Activated B cell treated with CpG ODN at 0.5 μM for 24 hours (primary cell): ENCODE data around the gene GFOD2. TPM values are rescaled to one million over a fixed set of nuclear protein-coding genes. Genes with fewer than 3 reads are reported as not detected.

ENCODE experiments used
- ATAC-seq: fragments of 200-7000 bp; cut with Tn5 transposase; one replicate; pipeline ENCODE4 v1.10.0; 2021; ENCODE audit warnings: low read depth, mild to moderate bottlenecking, moderate library complexity
- CTCF ChIA-PET: fragments of 350-600 bp; sonication (Branson Sonifier 250); formaldehyde crosslinking; loops from one replicate; lab custom pipeline; 2021; ENCODE audit warnings: antibody characterized with exemption; lab: Charles Lee
- POLR2A ChIA-PET: fragments of 350-600 bp; sonication (Branson Sonifier 250); formaldehyde crosslinking; loops from one replicate; lab custom pipeline; 2021; ENCODE audit warnings: antibody characterized with exemption; lab: Charles Lee
- DNase-seq: peaks from one replicate; pipeline ENCODE4 v3.0.0; 2022
- H3K27ac Mint-ChIP-seq: one replicate; pipeline ENCODE4 v1.8.0; 2020; ENCODE audit warnings: mixed read lengths
- H3K27me3 Mint-ChIP-seq: one replicate; pipeline ENCODE4 v1.8.0; 2021; ENCODE audit warnings: mixed read lengths
- H3K36me3 Mint-ChIP-seq: one replicate; pipeline ENCODE4 v1.8.0; 2021; ENCODE audit warnings: low read depth, mixed read lengths
- H3K4me1 Mint-ChIP-seq: one replicate; pipeline ENCODE4 v1.8.0; 2021; ENCODE audit warnings: mixed read lengths
- H3K4me3 Mint-ChIP-seq: one replicate; pipeline ENCODE4 v1.8.0; 2020; ENCODE audit warnings: mild to moderate bottlenecking, mixed read lengths
- H3K9me3 Mint-ChIP-seq: one replicate; pipeline ENCODE4 v1.8.0; 2020; ENCODE audit warnings: mixed read lengths
- intact Hi-C: fragments of 100-400 bp; cut with micrococcal nuclease; formaldehyde crosslinking; loops from one replicate; pipeline ENCODE4 v1.15.1; 2024
- total RNA-seq: library from RNA; stranded (reverse); gene quantifications from 2 replicates; pipeline ENCODE4 v1.2.3, GENCODE V29; 2022
- TF ChIP-seq, protein P1 (sequence below): fragments of 200-600 bp; IDR thresholded peaks from one replicate; pipeline ENCODE4 v1.8.0; 2022; ENCODE audit warnings: antibody characterized with exemption, mild to moderate bottlenecking

Gene GFOD2
- total RNA-seq, 1 donor from 2014 or later = 12.6 TPM

DNA sequence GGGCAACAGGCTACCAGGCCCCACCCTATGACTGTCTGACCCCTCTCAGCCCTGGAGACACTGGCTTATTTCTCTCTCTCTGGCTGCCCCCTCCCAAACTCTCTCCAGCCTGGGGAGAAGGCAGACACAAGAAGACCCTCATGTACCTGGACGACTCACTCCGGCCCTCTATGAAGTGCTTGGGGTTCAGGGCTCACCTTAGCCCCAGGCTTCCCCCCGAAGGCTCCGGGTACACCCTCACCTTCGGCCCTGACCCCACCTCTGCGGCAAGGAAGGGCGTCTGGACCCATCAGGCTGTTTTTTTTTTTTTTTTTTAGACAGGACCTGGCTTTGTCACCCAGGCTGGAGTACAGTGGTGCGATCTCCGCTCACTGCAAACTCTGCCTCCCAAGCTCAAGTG, 75.1 kb downstream of the GFOD2 start:
- no peaks in the 10 kb centered on the region for H3K9me3 Mint-ChIP-seq
- H3K27me3 Mint-ChIP-seq = no peaks in the 10 kb centered on the region
- peaks cover 23% of the 10 kb centered on the region for H3K36me3 Mint-ChIP-seq
- DNase-seq = no peak
- ChIA-PET CTCF (interaction anchor here (0.9 to 4.5 kb wide), 18 partner anchors 14 to 164 kb away, joined by 3 to 113 read pairs (median 8); partner anchors contain the start of genes ACD, ATP6V0D1, C16orf86 and CTCF), POLR2A (interaction anchor here (0.9 to 4.9 kb wide), 11 partner anchors 15 to 155 kb away, joined by 3 to 58 read pairs (median 12); partner anchors contain the start of genes ACD, C16orf86, CTCF and ENKD1)
- H3K4me3 Mint-ChIP-seq = peak overlapping the region; percentile 60
- no peak for ATAC-seq
- TF ChIP-seq, protein P1, sequence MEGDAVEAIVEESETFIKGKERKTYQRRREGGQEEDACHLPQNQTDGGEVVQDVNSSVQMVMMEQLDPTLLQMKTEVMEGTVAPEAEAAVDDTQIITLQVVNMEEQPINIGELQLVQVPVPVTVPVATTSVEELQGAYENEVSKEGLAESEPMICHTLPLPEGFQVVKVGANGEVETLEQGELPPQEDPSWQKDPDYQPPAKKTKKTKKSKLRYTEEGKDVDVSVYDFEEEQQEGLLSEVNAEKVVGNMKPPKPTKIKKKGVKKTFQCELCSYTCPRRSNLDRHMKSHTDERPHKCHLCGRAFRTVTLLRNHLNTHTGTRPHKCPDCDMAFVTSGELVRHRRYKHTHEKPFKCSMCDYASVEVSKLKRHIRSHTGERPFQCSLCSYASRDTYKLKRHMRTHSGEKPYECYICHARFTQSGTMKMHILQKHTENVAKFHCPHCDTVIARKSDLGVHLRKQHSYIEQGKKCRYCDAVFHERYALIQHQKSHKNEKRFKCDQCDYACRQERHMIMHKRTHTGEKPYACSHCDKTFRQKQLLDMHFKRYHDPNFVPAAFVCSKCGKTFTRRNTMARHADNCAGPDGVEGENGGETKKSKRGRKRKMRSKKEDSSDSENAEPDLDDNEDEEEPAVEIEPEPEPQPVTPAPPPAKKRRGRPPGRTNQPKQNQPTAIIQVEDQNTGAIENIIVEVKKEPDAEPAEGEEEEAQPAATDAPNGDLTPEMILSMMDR = no peak
- intact Hi-C loops = loop anchor here (1.0 kb wide), 2 partner anchors 97 to 150 kb away; no protein-coding TSS in a partner anchor
- H3K27ac Mint-ChIP-seq = peak overlapping the region; percentile 82
- peaks cover 17% of the 10 kb centered on the region for H3K4me1 Mint-ChIP-seq

DNA sequence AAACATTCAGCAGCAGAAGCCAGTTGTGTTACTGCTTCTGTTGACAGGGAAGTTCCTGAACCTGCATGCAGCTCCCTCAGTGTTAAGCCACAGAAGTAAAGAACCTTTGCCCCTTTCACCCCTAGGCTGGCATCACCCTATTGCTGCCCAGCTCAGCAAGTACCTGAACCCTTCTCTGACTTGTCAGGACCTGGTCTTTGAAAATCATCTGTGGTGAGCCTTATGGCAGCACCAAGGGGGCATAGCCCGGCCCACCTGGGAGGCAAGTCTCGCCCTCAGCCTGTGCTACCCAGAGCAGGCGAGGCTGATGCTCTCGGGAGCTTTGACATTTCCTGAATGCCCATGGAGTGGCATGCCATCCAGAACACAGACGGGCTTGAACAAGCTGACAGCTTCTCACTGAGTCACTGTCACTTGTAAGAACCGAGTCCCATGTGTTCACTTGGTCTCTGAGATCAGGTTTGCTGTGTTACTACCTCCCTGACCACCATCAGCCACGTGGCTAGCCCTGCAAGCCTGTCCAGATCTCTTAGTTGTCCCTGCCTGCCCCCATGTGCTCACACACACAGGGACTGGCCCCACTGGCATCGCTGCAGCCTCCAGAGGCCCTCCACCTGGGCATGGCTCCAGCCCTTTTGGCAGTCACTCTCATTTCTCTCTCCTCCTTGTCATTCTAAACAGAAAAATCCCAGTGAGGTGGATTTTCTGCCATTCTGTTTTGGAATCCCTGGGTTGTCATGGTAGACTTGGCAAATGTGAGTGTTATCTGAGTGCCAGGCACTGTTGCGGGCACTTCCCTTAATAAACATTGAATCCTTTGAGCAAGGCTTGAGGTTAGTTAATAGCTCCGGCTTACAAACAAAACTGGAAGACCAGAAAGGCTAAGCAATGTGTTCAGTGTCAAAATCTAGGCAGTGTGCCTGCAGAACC, 77.1 kb downstream of the GFOD2 start:
- ChIA-PET CTCF (interaction anchor here (2.3 to 4.5 kb wide), 2 partner anchors 95 to 121 kb away, joined by 10 to 113 read pairs; no protein-coding TSS in a partner anchor), POLR2A (interaction anchor here (0.6 to 4.5 kb wide), 4 partner anchors 52 to 121 kb away, joined by 3 to 58 read pairs (median 4); partner anchors contain the start of gene CTCF)
- DNase-seq (no peak), ATAC-seq (no peak)
- Mint-ChIP-seq H3K4me3 (no peak overlapping the region), H3K36me3 (peaks cover 31% of the 10 kb centered on the region), H3K9me3 (no peaks in the 10 kb centered on the region), H3K27me3 (no peaks in the 10 kb centered on the region), H3K27ac (no peak overlapping the region), H3K4me1 (peaks cover 17% of the 10 kb centered on the region)
- intact Hi-C loops = no loop called here
- TF ChIP-seq, protein P1 = no peak

DNA sequence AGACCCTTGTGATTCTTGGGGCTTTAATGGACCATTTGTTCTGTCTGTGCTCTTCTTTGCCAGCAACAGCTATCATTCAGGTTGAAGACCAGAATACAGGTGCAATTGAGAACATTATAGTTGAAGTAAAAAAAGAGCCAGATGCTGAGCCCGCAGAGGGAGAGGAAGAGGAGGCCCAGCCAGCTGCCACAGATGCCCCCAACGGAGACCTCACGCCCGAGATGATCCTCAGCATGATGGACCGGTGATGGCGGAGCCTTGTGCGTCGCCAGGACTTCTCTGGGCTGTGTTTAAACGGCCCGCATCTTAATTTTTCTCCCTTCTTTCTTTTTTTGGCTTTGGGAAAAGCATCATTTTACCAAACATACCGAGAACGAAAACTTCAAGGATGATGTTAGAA, 81.5 kb downstream of the GFOD2 start:
- Mint-ChIP-seq H3K36me3 (peaks cover 52% of the 10 kb centered on the region), H3K27ac (no peak overlapping the region), H3K4me1 (no peaks in the 10 kb centered on the region), H3K9me3 (no peaks in the 10 kb centered on the region), H3K4me3 (no peak overlapping the region), H3K27me3 (no peaks in the 10 kb centered on the region)
- ChIA-PET POLR2A (interaction anchor here (0.6 kb wide), 1 partner anchor 357 kb away, joined by 3 read pairs; no protein-coding TSS in a partner anchor), CTCF (no interaction called here)
- TF ChIP-seq, protein P1 = no peak
- ATAC-seq (no peak), DNase-seq (no peak)
- intact Hi-C loops = no loop called here

DNA sequence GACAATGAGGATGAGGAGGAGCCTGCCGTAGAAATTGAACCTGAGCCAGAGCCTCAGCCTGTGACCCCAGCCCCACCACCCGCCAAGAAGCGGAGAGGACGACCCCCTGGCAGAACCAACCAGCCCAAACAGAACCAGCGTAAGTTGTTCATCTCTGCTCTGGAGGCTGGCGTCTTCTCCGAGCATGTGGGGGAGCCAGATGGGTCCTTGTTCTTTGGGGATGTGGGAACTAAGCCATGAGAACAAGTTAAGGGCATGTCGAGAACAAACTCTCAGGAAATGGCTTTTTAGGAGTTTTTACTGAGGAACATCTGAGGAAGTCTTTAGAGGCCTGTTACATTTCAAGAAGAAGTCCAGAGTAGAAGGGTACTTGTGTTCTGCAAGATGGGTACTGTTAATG, 82.4 kb downstream of the GFOD2 start:
- TF ChIP-seq, protein P1 = no peak
- H3K27me3 Mint-ChIP-seq = no peaks in the 10 kb centered on the region
- no peak overlapping the region for H3K27ac Mint-ChIP-seq
- H3K9me3 Mint-ChIP-seq = no peaks in the 10 kb centered on the region
- no peaks in the 10 kb centered on the region for H3K4me1 Mint-ChIP-seq
- DNase-seq = no peak
- POLR2A ChIA-PET = no interaction called here
- CTCF ChIA-PET = no interaction called here
- ATAC-seq = no peak
- H3K4me3 Mint-ChIP-seq = no peak overlapping the region
- peaks cover 61% of the 10 kb centered on the region for H3K36me3 Mint-ChIP-seq
- intact Hi-C loops = no loop called here
